GM12878 (cell line): ENCODE measurements around the gene SPATA46. TPM values are rescaled to one million over a fixed set of nuclear protein-coding genes. Genes with fewer than 3 reads are reported as not detected.

Experiments
- ATAC-seq: fragments of 200-7000 bp; cut with Tn5 transposase; 3 replicates; pipeline ENCODE4 v1.9.1; 2020; ENCODE audit warnings: mild to moderate bottlenecking, moderate library complexity
- BruUV-seq: library from RNA; stranded (reverse); fragments of 400-500 nt; replicated peaks from 2 replicates; lab custom pipeline; 2021; lab: Mats Ljungman, UMichigan
- CTCF ChIA-PET: fragments of 300-600 bp; sonication (Branson Sonifier 250); formaldehyde crosslinking; extraction: SDS; loops from one replicate; lab custom pipeline; 2021; ENCODE audit warnings: inconsistent platforms; lab: Yijun Ruan, JAX
- POLR2A ChIA-PET: fragments of 350-600 bp; formaldehyde crosslinking; extraction: SDS; loops from one replicate; lab custom pipeline; 2021; ENCODE audit warnings: inconsistent platforms; lab: Charles Lee
- RAD21 ChIA-PET: fragments of 300-600 bp; sonication (Branson Sonifier 250); formaldehyde crosslinking; loops from one replicate; lab custom pipeline; 2023; ENCODE audit warnings: antibody characterized with exemption; ENCODE audit not compliant: unreplicated experiment; lab: Charles Lee
- SMC1A ChIA-PET: fragments of 300-600 bp; sonication (Branson Sonifier 250); formaldehyde crosslinking; loops from one replicate; lab custom pipeline; 2023; ENCODE audit not compliant: unreplicated experiment, uncharacterized antibody; lab: Charles Lee
- DNase-seq: peaks from one replicate; pipeline ENCODE4 v3.0.0-alpha.2; 2011; ENCODE audit warnings: low read depth, low spot score
- FAIRE-seq: peaks from 3 replicates; lab custom pipeline; 2011; peaks lifted over from hg19 to GRCh38; lab: Jason Lieb, UNC
- H2AFZ ChIP-seq: 2 replicates; pipeline ENCODE4 v1.6.0; 2011; ENCODE audit warnings: low read depth, low read length, control low read depth; ENCODE audit not compliant: control insufficient read depth
- H3K27ac ChIP-seq: 2 replicates; pipeline ENCODE4 v1.5.1; 2011; ENCODE audit warnings: control low read depth; ENCODE audit not compliant: control insufficient read depth, insufficient read depth
- H3K27me3 ChIP-seq, 2 experiments: replicated peaks in 1 of 2; 2 replicates each; pipeline versions ENCODE4 v1.6.0 to v1.6.1; 2011; ENCODE audit warnings: low read length in 1 of 2; ENCODE audit not compliant: control insufficient read depth in 2 of 2, insufficient read depth in 2 of 2
- H3K36me3 ChIP-seq, 2 experiments: 2 replicates each; pipeline ENCODE4 v1.5.1; 2011; ENCODE audit warnings: low read length in 1 of 2; ENCODE audit not compliant: control insufficient read depth in 2 of 2, insufficient read depth in 2 of 2
- H3K4me1 ChIP-seq: 2 replicates; pipeline ENCODE4 v1.6.1; 2011; ENCODE audit warnings: mild to moderate bottlenecking, low read length, moderate library complexity, mixed read lengths; ENCODE audit not compliant: control insufficient read depth, insufficient read depth
- H3K4me2 ChIP-seq: 2 replicates; pipeline ENCODE4 v1.6.0; 2011; ENCODE audit warnings: control low read depth; ENCODE audit not compliant: control insufficient read depth, insufficient read depth
- H3K4me3 ChIP-seq: fragments of 200-600 bp; sonication (generic); 2 replicates; pipeline ENCODE4 v1.5.1; 2016
- H3K79me2 ChIP-seq: 2 replicates; pipeline ENCODE4 v1.6.0; 2011; ENCODE audit warnings: low read length; ENCODE audit not compliant: control insufficient read depth, insufficient read depth
- H3K9ac ChIP-seq: 2 replicates; pipeline ENCODE4 v1.8.0; 2011; ENCODE audit warnings: low read length, control low read depth, mixed read lengths; ENCODE audit not compliant: control insufficient read depth, insufficient read depth
- H3K9me3 ChIP-seq: replicated peaks from 3 replicates; pipeline ENCODE4 v1.5.1; 2011; ENCODE audit warnings: mild to moderate bottlenecking, low read length; ENCODE audit not compliant: control insufficient read depth, insufficient read depth
- H4K20me1 ChIP-seq: 2 replicates; pipeline ENCODE4 v1.6.0; 2011; ENCODE audit not compliant: control insufficient read depth, insufficient read depth
- BHLHE40 ChIP-seq, 2 experiments: fragments of 450-650 bp in 1 of 2; IDR thresholded peaks; 2 replicates each; pipeline ENCODE4 v1.6.1; 2011 to 2017; ENCODE audit warnings: low read depth in 2 of 2, borderline replicate concordance in 1 of 2, improper control_type of control experiment in 1 of 2, low read length in 1 of 2, mild to moderate bottlenecking in 1 of 2
- FOS ChIP-seq: IDR thresholded peaks from 3 replicates; pipeline ENCODE4 v1.6.1; 2011; ENCODE audit warnings: borderline replicate concordance; ENCODE audit not compliant: insufficient read length; ENCODE audit errors: extremely low read depth
- HDGF ChIP-seq: fragments of 450-650 bp; IDR thresholded peaks from 2 replicates; pipeline ENCODE4 v1.6.1; 2016; ENCODE audit warnings: antibody characterized with exemption
- SIX5 ChIP-seq: IDR thresholded peaks from 2 replicates; pipeline ENCODE4 v1.6.1; 2011; ENCODE audit warnings: mild to moderate bottlenecking, low read depth, low read length, moderate library complexity; ENCODE audit not compliant: severe bottlenecking
- WGBS: methylation state at CpG from one replicate; pipeline ENCODE4 v1.1.6; 2016; ENCODE audit warnings: low lambda C conversion rate; ENCODE audit not compliant: insufficient replicate concordance, insufficient coverage; ENCODE audit errors: missing lambda C conversion rate; 5-methylcytosine and 5-hydroxymethylcytosine counted together
- in situ Hi-C: fragments of 300-500 bp; cut with MboI; formaldehyde crosslinking; loops from 9 replicates; pipeline ENCODE4 v1.14.3; 2018; ENCODE audit warnings: mixed read lengths
- intact Hi-C: fragments of 100-400 bp; cut with micrococcal nuclease; formaldehyde crosslinking; loops from one replicate; pipeline ENCODE4 v1.14.2; 2022; ENCODE audit not compliant: unreplicated experiment
- polyA plus RNA-seq, 11 experiments: library from polyadenylated mRNA; depleted of rRNA in 4 of 11; unstranded in 6 of 11; stranded (reverse) in 5 of 11; fragments of >200 nt; fragmentation: Nextera tagmentation in 4 of 11; fragmentation: Illumina TruSeq in 1 of 11; extraction: Ambion mirVana in 4 of 11; extraction: Trizol in 1 of 11; gene quantifications; 1 replicate in 1 of 11; 2 replicates in 10 of 11; pipeline versions ENCODE4 v1.2.1 to v1.2.3, GENCODE V29; 2011 to 2016; ENCODE audit warnings: inconsistent platforms in 2 of 11, missing spikeins in 2 of 11, low read depth in 1 of 11
- total RNA-seq, 4 experiments: library from RNA; depleted of rRNA in 3 of 4; stranded (reverse); fragments of >200 nt in 3 of 4; fragmentation: Illumina TruSeq in 1 of 4; extraction: Trizol in 1 of 4; gene quantifications; 2 replicates each; pipeline versions ENCODE4 v1.2.1 to v1.2.3, GENCODE V29; 2013 to 2021

Gene SPATA46
- total and polyA plus RNA-seq, 10 of the 15 experiments (the other 5 are each of a cell fraction or from before 2014, with no cell fraction given) = not detected

DNA sequence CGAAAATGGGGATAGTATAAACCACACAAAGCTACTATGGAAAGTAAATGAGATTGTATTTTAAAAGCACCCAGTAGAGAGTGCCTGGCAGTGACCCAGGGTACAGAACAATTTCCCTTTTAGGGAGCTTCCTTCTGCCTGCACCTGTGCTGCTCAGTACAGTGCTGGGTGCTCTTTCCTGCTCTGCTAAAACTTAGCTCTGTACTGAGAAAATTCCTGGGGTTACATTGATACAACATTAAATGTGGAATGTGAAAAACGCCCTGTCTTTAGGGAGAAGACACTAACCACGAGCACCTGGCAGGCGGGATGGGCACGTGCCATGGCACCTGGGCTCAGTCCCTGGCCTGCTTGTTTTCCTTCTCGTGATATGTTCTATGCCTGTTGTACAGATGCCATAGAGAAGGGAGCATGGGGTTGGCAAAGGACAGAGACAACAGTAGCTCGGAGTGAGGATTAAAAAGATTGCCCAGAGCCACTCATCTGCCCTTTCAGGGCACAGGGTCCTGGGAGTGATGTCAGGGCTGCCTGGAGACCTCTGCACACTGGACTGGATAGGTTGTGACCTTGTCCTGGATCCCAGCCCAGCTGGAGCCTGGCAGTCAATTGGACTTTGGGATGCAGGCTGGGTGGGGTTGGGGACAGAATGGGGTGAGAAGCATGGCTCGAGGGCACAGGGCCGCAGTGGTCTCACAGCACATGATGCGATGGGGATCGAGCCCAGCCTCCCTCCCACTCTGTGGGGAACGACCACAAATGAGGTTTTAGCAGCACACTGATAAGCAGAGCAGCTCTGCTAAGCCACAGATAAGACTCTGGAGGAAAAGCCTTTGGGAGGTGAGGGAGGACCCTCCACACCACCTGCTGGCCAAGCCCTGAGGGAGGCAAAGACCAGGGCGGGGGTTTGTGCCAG, 4.2 kb downstream of the SPATA46 start:
- POLR2A ChIA-PET = no interaction called here
- ATAC-seq (peak; percentile 50), FAIRE-seq (no peak), DNase-seq (no peak)
- TF ChIP-seq HDGF (no peak), SIX5 (no peak), FOS (no peak), BHLHE40 (IDR thresholded peaks at IDR 0.05; ENCODE audit: borderline replicate concordance in 1 of 2, low read depth in 2 of 2, low read length in 1 of 2) (peak in 1 of 2 experiments; percentile 26; a peak in 1 of 4 replicates)
- Histone ChIP-seq H3K79me2 (no peaks in the 10 kb centered on the region), H3K27me3 (no peaks in the 10 kb centered on the region), H4K20me1 (no peaks in the 10 kb centered on the region; the same call in 1 of the 2 replicates), H2AFZ (no peak overlapping the region), H3K27ac (no peak overlapping the region), H3K4me2 (no peak overlapping the region), H3K36me3 (no peaks in the 10 kb centered on the region), H3K4me1 (no peaks in the 10 kb centered on the region), H3K9ac (no peak overlapping the region), H3K9me3 (no peaks in the 10 kb centered on the region), H3K4me3 (no peak overlapping the region)
- WGBS = 8% methylated on average over 13 of the region's 13 CpGs
- BruUV-seq = no TSS peak
- CTCF ChIA-PET = interaction anchor here (1.0 to 3.0 kb wide), 3 partner anchors 13 to 17 kb away, joined by 3 to 15 read pairs (median 7); no protein-coding TSS in a partner anchor
- intact Hi-C loops = no loop called here
- in situ Hi-C loops = no loop called here
- RAD21 ChIA-PET = interaction anchor here (0.8 to 1.0 kb wide), 2 partner anchors 15 to 19 kb away, joined by 3 to 4 read pairs; no protein-coding TSS in a partner anchor
- SMC1A ChIA-PET = interaction anchor here (1.1 to 2.2 kb wide), 5 partner anchors 8 to 17 kb away, joined by 3 to 6 read pairs (median 6); no protein-coding TSS in a partner anchor
